BJ (cell line): ENCODE measurements around the gene TARS3. TPM values are rescaled to one million over a fixed set of nuclear protein-coding genes. Genes with fewer than 3 reads are reported as not detected.

ENCODE experiments used
- CTCF ChIA-PET: fragments of 350-600 bp; formaldehyde crosslinking; extraction: SDS; loops from one replicate; lab custom pipeline; 2021; ENCODE audit warnings: antibody characterized with exemption, inconsistent platforms; lab: Yijun Ruan, JAX
- POLR2A ChIA-PET: fragments of 300-600 bp; sonication (Branson Sonifier 250); formaldehyde crosslinking; extraction: SDS; loops from one replicate; lab custom pipeline; 2021; ENCODE audit warnings: antibody characterized with exemption; lab: Charles Lee
- DNase-seq: peaks from one replicate; pipeline ENCODE4 v3.0.0-alpha.2; 2011; ENCODE audit warnings: low read depth
- H3K27me3 ChIP-seq: 2 replicates; pipeline ENCODE4 v1.6.0; 2011; ENCODE audit warnings: low read length; ENCODE audit not compliant: control insufficient read depth, insufficient read depth
- H3K36me3 ChIP-seq: 2 replicates; pipeline ENCODE4 v1.5.1; 2011; ENCODE audit warnings: low read length; ENCODE audit not compliant: control insufficient read depth, insufficient read depth
- H3K4me3 ChIP-seq: 2 replicates; pipeline ENCODE4 v1.5.1; 2011; ENCODE audit warnings: low read depth, mild to moderate bottlenecking, control low read depth, low read length
- polyA plus RNA-seq: library from polyadenylated mRNA; depleted of rRNA; stranded (reverse); fragments of >200 nt; gene quantifications from 2 replicates; pipeline ENCODE4 v1.2.3, GENCODE V29; 2011
- TF ChIP-seq, protein P1 (sequence below): IDR thresholded peaks from 2 replicates; pipeline ENCODE4 v1.5.1; 2011; ENCODE audit warnings: low read depth, mild to moderate bottlenecking, control low read depth, inconsistent platforms, low read length, moderate library complexity; ENCODE audit not compliant: insufficient read depth

Gene TARS3
- polyA plus RNA-seq, 1 experiment = 3.1 TPM

DNA sequence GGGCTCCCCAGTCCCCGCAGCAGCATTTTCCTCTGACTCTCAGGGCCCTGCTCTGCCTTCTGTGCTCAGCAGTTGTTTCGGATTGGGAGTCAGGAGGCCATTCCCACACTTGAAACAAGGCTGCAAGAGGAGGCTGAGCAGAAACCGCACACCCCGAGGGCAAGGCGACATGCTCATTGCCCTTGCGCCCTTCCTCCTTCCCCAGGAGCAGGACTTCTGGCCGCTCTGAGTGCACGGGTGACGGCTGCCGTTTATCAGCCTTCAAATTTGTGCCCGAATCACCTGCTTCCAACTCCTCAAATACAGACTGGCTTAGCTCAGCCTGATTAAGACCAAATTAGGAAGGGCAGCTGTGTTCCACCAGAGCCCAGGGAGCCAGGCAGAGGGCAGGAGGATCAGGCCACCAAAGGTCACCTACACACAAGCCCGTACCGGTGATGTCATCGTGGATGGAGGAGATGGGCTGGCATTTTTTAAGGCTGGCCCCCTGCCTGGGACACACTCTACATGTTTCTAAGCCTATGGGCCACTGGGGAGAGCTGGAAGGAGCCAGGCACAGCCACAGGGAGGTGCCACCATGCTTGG, 110.2 kb downstream of the TARS3 start:
- Histone ChIP-seq H3K4me3 (no peak overlapping the region), H3K27me3 (no peaks in the 10 kb centered on the region), H3K36me3 (no peaks in the 10 kb centered on the region)
- TF ChIP-seq, protein P1, sequence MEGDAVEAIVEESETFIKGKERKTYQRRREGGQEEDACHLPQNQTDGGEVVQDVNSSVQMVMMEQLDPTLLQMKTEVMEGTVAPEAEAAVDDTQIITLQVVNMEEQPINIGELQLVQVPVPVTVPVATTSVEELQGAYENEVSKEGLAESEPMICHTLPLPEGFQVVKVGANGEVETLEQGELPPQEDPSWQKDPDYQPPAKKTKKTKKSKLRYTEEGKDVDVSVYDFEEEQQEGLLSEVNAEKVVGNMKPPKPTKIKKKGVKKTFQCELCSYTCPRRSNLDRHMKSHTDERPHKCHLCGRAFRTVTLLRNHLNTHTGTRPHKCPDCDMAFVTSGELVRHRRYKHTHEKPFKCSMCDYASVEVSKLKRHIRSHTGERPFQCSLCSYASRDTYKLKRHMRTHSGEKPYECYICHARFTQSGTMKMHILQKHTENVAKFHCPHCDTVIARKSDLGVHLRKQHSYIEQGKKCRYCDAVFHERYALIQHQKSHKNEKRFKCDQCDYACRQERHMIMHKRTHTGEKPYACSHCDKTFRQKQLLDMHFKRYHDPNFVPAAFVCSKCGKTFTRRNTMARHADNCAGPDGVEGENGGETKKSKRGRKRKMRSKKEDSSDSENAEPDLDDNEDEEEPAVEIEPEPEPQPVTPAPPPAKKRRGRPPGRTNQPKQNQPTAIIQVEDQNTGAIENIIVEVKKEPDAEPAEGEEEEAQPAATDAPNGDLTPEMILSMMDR = no peak
- no peak for DNase-seq
- ChIA-PET CTCF (no interaction called here), POLR2A (no interaction called here)

DNA sequence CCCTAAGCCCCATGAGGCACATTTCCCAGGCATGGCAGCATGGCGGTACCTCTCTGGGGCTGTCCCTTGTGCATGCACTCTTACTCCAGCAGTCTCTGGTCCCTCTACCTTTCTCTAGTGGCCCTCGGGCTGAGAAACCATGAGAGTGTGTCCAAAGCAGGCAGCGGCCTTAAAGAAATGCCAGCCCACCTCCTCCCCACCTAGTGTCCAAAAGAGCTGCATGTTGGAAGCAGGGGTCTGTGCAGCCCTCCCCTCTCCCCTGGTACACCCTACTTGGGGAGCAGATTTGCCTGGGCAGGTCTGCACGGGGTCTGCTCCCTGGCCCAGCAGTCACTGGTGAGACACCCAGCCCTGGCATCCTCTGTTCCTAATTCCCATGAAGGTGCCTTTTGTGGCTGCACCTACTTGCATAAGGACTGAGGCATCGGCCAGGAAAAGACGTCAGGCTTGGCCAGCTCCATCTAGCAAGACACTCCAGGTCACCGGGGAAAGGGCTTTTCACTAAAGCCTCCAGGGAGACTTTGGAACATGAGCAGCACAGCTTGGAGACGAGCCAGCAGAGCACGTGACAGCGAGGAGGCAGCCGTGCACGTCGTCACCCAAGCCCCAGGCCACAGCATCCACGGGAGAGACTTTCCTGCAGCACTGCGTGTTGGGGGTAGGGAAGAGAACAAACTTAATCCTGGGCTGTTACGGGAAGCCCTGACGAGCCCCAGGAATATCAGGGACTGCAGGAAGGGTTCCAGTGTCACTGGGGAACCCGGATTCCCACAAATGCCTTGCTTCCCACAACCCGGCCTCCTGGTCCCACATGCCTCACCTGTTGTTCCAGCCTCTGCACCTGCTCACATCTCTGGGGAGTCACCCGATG, 110.9 kb downstream of the TARS3 start:
- H3K36me3 ChIP-seq = no peaks in the 10 kb centered on the region
- 0 out of 2 replicates have a peak, but pooled peaks cover under 1% of the 10 kb centered on the region for H3K27me3 ChIP-seq
- POLR2A ChIA-PET = no interaction called here
- CTCF ChIA-PET = no interaction called here
- DNase-seq = no peak
- H3K4me3 ChIP-seq = no peak overlapping the region
- TF ChIP-seq, protein P1 = no peak

DNA sequence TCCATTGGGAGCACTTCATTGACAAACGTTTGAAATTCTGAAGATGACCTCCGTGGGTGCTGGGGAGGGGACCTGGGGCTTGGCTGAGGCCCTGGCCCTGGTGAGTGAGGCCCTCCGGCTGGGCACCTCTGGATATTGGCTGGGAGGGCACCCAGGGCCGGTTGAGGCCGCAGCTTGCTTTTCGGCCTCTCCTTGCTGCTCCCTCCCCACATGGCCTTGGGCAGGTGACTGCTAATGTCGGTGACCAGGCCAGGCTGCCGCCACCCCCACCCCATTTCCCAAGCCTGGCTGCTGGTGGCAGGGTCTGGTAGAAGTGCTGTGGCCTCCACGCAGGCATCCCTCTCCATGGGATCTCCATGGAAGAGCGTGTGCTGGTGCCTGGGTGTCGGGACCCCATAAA, 111.6 kb downstream of the TARS3 start:
- Histone ChIP-seq H3K27me3 (peaks cover 2% of the 10 kb centered on the region), H3K36me3 (no peaks in the 10 kb centered on the region), H3K4me3 (no peak overlapping the region)
- TF ChIP-seq, protein P1 = no peak
- ChIA-PET CTCF (no interaction called here), POLR2A (no interaction called here)
- DNase-seq = no peak

DNA sequence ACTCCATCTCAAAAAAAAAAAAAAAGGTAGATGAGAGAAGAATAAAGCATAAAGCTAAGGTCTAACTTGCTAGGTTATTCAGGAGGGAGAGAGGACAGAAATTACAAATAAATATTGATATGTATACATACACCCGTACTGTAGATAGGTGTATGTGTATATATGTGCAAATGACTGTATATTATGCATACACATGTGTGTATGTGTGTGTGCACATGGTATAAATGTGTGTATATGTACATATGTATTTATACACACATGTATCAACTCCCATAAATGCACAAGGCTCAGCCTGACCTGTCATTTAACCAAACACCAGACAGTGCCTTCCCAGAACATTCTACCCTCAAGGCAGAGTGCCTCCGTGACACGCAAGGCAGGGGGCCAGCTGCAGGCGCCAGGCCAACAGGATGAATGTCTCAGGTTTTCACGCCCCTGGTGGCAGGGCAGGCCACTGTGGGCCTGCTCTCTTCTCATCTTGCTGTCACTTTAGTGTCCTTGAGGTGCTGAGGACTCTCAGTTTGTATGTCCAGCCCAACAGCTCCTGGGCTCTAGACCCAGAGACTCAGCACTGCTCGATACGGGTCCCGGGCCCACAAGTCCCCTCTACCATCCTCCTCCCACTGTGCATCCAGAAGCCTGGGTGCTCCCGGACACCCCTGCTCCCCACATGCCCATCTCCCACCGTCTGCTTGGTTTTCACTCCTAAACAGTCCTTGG, 112.5 kb downstream of the TARS3 start:
- no peak for DNase-seq
- CTCF ChIA-PET = no interaction called here
- TF ChIP-seq, protein P1 = no peak
- Histone ChIP-seq H3K36me3 (no peaks in the 10 kb centered on the region), H3K4me3 (no peak overlapping the region), H3K27me3 (peaks cover 2% of the 10 kb centered on the region)
- POLR2A ChIA-PET = no interaction called here

DNA sequence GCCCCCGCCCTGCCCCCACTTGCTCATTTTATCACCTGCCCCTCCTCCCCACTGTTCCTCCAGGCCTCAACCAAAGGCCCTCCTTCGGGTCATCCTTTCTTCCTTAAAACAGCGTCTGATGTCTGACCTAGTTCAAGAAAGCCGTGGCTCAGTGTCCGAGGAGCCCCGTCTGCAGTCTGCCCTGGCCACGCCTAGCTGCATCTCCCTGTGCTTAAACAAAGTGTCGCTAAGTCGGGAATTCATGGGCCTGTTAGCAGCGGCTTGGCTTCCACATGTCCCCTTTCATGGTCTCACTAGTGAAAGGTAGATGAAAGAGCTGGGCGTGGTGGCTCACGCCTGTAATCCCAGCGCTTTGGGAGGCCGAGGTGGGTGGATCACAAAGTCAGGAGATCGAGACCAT, 113.3 kb downstream of the TARS3 start:
- ChIA-PET POLR2A (no interaction called here), CTCF (no interaction called here)

More for the DNA sequence above, 113.3 kb downstream of the TARS3 start:
- TF ChIP-seq, protein P1 = no peak
- Histone ChIP-seq H3K27me3 (peaks cover 2% of the 10 kb centered on the region), H3K36me3 (no peaks in the 10 kb centered on the region), H3K4me3 (no peak overlapping the region)
- no peak for DNase-seq
